ENCODE measurements around the gene RBM4B. TPM values are rescaled to one million over a fixed set of nuclear protein-coding genes. Genes with fewer than 3 reads are reported as not detected.

Gene RBM4B
- total RNA-seq, 1 donor from 2014 or later: 20.3 TPM

DNA sequence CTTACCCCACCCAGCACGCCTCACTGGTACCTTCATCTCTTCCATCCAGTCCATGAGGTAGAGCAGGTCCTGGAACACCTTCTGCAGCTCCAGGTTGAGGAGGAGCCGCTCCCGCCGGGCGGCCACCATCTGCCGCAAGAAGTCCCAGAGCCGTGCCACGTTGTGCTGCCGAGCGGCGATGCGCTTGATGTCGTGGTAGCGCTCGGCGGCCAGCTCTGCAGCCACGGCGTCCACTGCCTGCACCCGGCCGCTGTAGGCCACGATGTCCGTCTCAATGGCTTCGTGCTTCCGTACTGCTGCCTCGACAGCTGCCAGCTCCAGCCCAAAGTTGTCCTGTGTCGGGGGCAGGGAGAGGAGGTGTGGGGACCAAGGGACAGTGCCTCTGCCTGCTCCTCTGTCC lies 29.8 kb upstream of the RBM4B start:
- Histone ChIP-seq H3K79me2 (ENCODE audit: insufficient read depth, low read length) (no peaks in the 10 kb centered on the region), H3K4me1 (ENCODE audit: insufficient read depth, low read length) (no peaks in the 10 kb centered on the region), H3K9ac (ENCODE audit: low read length) (no peak overlapping the region), H3K27me3 (ENCODE audit: insufficient read depth, low read length) (no peaks in the 10 kb centered on the region), H2AFZ (ENCODE audit: low read depth, low read length) (no peak overlapping the region), H3K27ac (ENCODE audit: low read depth, low read length) (no peak overlapping the region), H3K4me3 (ENCODE audit: insufficient read depth, low read depth, low read length) (no peak overlapping the region), H3K36me3 (ENCODE audit: insufficient read depth, low read length) (no peaks in the 10 kb centered on the region), H3K4me2 (ENCODE audit: low read length) (no peak overlapping the region), H4K20me1 (ENCODE audit: insufficient read depth, low read length) (no peaks in the 10 kb centered on the region), H3K9me3 (ENCODE audit: insufficient read depth, low read depth, low read length) (no peaks in the 10 kb centered on the region)
- no peak for DNase-seq (ENCODE audit: low read depth)
- no peak overlapping the region for H3K27ac Mint-ChIP-seq (ENCODE audit: unreplicated experiment)
- H3K27me3 Mint-ChIP-seq (ENCODE audit: low read depth, unreplicated experiment): peaks cover 3% of the 10 kb centered on the region
- FAIRE-seq: no peak
- H3K36me3 Mint-ChIP-seq (ENCODE audit: low read depth, unreplicated experiment): peaks cover 13% of the 10 kb centered on the region
- no peak overlapping the region for H3K4me3 Mint-ChIP-seq (ENCODE audit: unreplicated experiment)
- peaks cover 4% of the 10 kb centered on the region for H3K4me1 Mint-ChIP-seq (ENCODE audit: low read depth, unreplicated experiment)
- no peaks in the 10 kb centered on the region for H3K9me3 Mint-ChIP-seq (ENCODE audit: unreplicated experiment)
- TF ChIP-seq, protein P1, sequence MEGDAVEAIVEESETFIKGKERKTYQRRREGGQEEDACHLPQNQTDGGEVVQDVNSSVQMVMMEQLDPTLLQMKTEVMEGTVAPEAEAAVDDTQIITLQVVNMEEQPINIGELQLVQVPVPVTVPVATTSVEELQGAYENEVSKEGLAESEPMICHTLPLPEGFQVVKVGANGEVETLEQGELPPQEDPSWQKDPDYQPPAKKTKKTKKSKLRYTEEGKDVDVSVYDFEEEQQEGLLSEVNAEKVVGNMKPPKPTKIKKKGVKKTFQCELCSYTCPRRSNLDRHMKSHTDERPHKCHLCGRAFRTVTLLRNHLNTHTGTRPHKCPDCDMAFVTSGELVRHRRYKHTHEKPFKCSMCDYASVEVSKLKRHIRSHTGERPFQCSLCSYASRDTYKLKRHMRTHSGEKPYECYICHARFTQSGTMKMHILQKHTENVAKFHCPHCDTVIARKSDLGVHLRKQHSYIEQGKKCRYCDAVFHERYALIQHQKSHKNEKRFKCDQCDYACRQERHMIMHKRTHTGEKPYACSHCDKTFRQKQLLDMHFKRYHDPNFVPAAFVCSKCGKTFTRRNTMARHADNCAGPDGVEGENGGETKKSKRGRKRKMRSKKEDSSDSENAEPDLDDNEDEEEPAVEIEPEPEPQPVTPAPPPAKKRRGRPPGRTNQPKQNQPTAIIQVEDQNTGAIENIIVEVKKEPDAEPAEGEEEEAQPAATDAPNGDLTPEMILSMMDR (IDR thresholded peaks at IDR 0.05; ENCODE audit: insufficient read depth, low read depth, low read length): no peak
- TF ChIP-seq EZH2 (IDR thresholded peaks at IDR 0.05; ENCODE audit: insufficient read depth, low read length): no peak

DNA sequence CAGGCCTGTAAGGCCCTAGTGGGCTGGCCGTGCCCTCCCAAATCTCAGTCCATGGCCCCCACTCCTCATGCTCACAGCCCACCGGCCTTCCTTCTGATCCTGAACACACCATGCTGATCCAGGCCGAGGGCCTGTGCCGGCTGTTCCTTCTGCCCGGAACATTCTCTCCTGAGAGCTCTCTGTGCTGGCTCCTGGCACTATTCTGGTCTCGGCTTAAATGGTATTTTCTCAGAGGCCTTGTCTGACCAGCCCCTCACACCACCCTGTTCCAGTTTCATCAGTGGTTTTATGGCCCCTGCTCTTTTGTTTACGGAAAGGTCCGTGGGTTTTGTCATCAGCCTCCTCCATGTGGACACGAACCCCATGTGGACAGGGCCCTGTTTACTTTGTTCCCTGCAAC lies 29.3 kb upstream of the RBM4B start:
- no peak overlapping the region for H3K4me3 ChIP-seq (ENCODE audit: insufficient read depth, low read depth, low read length)
- H3K36me3 ChIP-seq (ENCODE audit: insufficient read depth, low read length): no peaks in the 10 kb centered on the region
- no peak overlapping the region for H3K27ac ChIP-seq (ENCODE audit: low read depth, low read length)
- H3K4me3 Mint-ChIP-seq (ENCODE audit: unreplicated experiment): no peak overlapping the region
- H3K9me3 ChIP-seq (ENCODE audit: insufficient read depth, low read depth, low read length): no peaks in the 10 kb centered on the region
- no peak overlapping the region for H3K9ac ChIP-seq (ENCODE audit: low read length)
- FAIRE-seq (no peak), DNase-seq (ENCODE audit: low read depth) (no peak)
- H3K27me3 Mint-ChIP-seq (ENCODE audit: low read depth, unreplicated experiment): peaks cover 3% of the 10 kb centered on the region
- H3K27ac Mint-ChIP-seq (ENCODE audit: unreplicated experiment): no peak overlapping the region
- H3K4me1 ChIP-seq (ENCODE audit: insufficient read depth, low read length): no peaks in the 10 kb centered on the region
- no peaks in the 10 kb centered on the region for H3K27me3 ChIP-seq (ENCODE audit: insufficient read depth, low read length)
- H3K36me3 Mint-ChIP-seq (ENCODE audit: low read depth, unreplicated experiment): peaks cover 13% of the 10 kb centered on the region
- no peak for TF ChIP-seq EZH2 (IDR thresholded peaks at IDR 0.05; ENCODE audit: insufficient read depth, low read length)
- TF ChIP-seq, protein P1 (IDR thresholded peaks at IDR 0.05; ENCODE audit: insufficient read depth, low read depth, low read length): no peak
- peaks cover 4% of the 10 kb centered on the region for H3K4me1 Mint-ChIP-seq (ENCODE audit: low read depth, unreplicated experiment)
- no peaks in the 10 kb centered on the region for H3K79me2 ChIP-seq (ENCODE audit: insufficient read depth, low read length)
- no peak overlapping the region for H3K4me2 ChIP-seq (ENCODE audit: low read length)
- H2AFZ ChIP-seq (ENCODE audit: low read depth, low read length): no peak overlapping the region
- H4K20me1 ChIP-seq (ENCODE audit: insufficient read depth, low read length): no peaks in the 10 kb centered on the region
- H3K9me3 Mint-ChIP-seq (ENCODE audit: unreplicated experiment): no peaks in the 10 kb centered on the region

DNA sequence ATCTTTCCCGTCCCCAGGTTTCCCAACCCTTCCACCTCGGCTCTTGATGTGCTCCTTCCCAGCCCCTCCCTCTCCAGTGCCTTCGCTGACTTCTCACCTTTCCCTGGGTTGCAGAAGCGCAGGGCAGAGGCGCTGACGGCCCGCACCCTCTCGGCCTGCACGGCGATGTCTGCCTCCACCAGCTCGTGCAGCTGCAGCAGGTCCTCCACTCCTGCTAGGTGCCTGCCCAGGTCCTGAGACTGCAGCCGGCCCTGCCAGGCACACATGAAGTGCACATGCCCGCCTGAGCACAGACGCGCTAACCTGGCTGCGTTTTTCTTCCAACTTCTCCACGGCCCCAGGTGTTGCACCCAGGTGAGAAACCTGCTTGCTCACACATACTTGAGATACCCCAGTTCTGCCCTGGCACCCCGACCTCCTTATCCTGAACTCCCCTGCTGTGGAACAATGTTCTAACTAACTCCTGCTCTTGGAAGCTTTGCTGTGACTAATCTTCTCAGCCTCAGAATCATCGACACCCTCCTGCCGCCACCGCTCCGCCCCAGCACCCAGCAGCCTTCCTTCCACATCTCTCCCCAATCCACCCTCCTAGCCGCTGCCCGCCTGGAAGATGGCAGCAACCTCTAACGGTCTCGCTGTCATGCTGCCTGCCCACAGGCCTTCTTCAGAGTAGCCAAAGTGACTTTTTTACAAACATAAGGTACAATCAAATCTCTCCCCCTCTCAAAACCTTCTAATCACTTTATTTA lies 28.1 kb upstream of the RBM4B start:
- Histone ChIP-seq H3K36me3 (ENCODE audit: insufficient read depth, low read length) (no peaks in the 10 kb centered on the region), H4K20me1 (ENCODE audit: insufficient read depth, low read length) (no peaks in the 10 kb centered on the region), H3K79me2 (ENCODE audit: insufficient read depth, low read length) (no peaks in the 10 kb centered on the region), H3K4me3 (ENCODE audit: insufficient read depth, low read depth, low read length) (no peak overlapping the region), H3K9me3 (ENCODE audit: insufficient read depth, low read depth, low read length) (no peaks in the 10 kb centered on the region), H3K27me3 (ENCODE audit: insufficient read depth, low read length) (no peaks in the 10 kb centered on the region), H3K4me1 (ENCODE audit: insufficient read depth, low read length) (no peaks in the 10 kb centered on the region), H3K4me2 (ENCODE audit: low read length) (no peak overlapping the region), H3K27ac (ENCODE audit: low read depth, low read length) (no peak overlapping the region), H2AFZ (ENCODE audit: low read depth, low read length) (no peak overlapping the region), H3K9ac (ENCODE audit: low read length) (no peak overlapping the region)
- H3K27me3 Mint-ChIP-seq (ENCODE audit: low read depth, unreplicated experiment): no peaks in the 10 kb centered on the region
- H3K36me3 Mint-ChIP-seq (ENCODE audit: low read depth, unreplicated experiment): peaks cover 20% of the 10 kb centered on the region
- FAIRE-seq (no peak), DNase-seq (ENCODE audit: low read depth) (no peak)
- no peaks in the 10 kb centered on the region for H3K9me3 Mint-ChIP-seq (ENCODE audit: unreplicated experiment)
- no peak for TF ChIP-seq EZH2 (IDR thresholded peaks at IDR 0.05; ENCODE audit: insufficient read depth, low read length)
- TF ChIP-seq, protein P1 (IDR thresholded peaks at IDR 0.05; ENCODE audit: insufficient read depth, low read depth, low read length): no peak
- H3K4me1 Mint-ChIP-seq (ENCODE audit: low read depth, unreplicated experiment): peaks cover 4% of the 10 kb centered on the region
- H3K4me3 Mint-ChIP-seq (ENCODE audit: unreplicated experiment): no peak overlapping the region
- H3K27ac Mint-ChIP-seq (ENCODE audit: unreplicated experiment): no peak overlapping the region

All from astrocyte (in vitro differentiated cells and primary cell).